Stimulated activated CD8-positive, alpha-beta memory T cell treated with anti-CD3 and anti-CD28 coated beads, Interleukin-15, amount 100 ng/mL, for 4 hours (primary cell): Measurements from ENCODE around the gene JPH4.
"Not testable (repeated sequence)": the region's sequence is repeated elsewhere in the genome, so short reads cannot be mapped to it uniquely, and the experiment has no call there.

Experiments
- DNase-seq, 2 donors: peaks; one replicate each; pipeline ENCODE4 v3.0.0-alpha.2; 2020; ENCODE audit warnings: low read depth in 2 of 2

The JPH4 gene

GRCh38 chr14:23578560-23579310, at the start of gene JPH4:
JPH4 (minus strand) TSS chr14:23578790; CDS start chr14:23577453, 1,337 bp downstream.
- no peak for DNase-seq

- DNase-seq = no peak
Measured at GRCh38 chr14:23627961-23628360, 49.4 kb upstream of the JPH4 start.

GRCh38 chr14:23626946-23627345, 48.4 kb upstream of the JPH4 start:
- no peak for DNase-seq

GRCh38 chr14:23624830-23625404, 46.3 kb upstream of the JPH4 start:
- DNase-seq = no peak

GRCh38 chr14:23623962-23624361, 45.4 kb upstream of the JPH4 start:
- no peak for DNase-seq

GRCh38 chr14:23622990-23623389, 44.4 kb upstream of the JPH4 start:
- DNase-seq = no peak

- no peak for DNase-seq
Measured at GRCh38 chr14:23621932-23622730, 43.5 kb upstream of the JPH4 start.

GRCh38 chr14:23621204-23621931, 42.8 kb upstream of the JPH4 start:
- no peak for DNase-seq

- no peak for DNase-seq
Measured at GRCh38 chr14:23620177-23620702, 41.6 kb upstream of the JPH4 start.

GRCh38 chr14:23618415-23618988, 39.9 kb upstream of the JPH4 start:
- no peak for DNase-seq

- DNase-seq = no peak
Measured at GRCh38 chr14:23617539-23617938, 38.9 kb upstream of the JPH4 start.

GRCh38 chr14:23615856-23616255, 37.3 kb upstream of the JPH4 start:
- no peak for DNase-seq

GRCh38 chr14:23614395-23614828, 35.8 kb upstream of the JPH4 start:
- DNase-seq = no peak

- DNase-seq = no peak
Measured at GRCh38 chr14:23613242-23614070, 34.9 kb upstream of the JPH4 start.

GRCh38 chr14:23612802-23613201, 34.2 kb upstream of the JPH4 start:
- no peak for DNase-seq

GRCh38 chr14:23612354-23612732, 33.8 kb upstream of the JPH4 start:
- DNase-seq = no peak

GRCh38 chr14:23610815-23611289, 32.3 kb upstream of the JPH4 start:
- no peak for DNase-seq

- DNase-seq = no peak
Measured at GRCh38 chr14:23610090-23610814, 31.7 kb upstream of the JPH4 start.

- not testable (repeated sequence) for DNase-seq
Measured at GRCh38 chr14:23609411-23610089, 31.0 kb upstream of the JPH4 start.
